Measurements from ENCODE around the gene FAM187B.
"Not testable (repeated sequence)": the region's sequence is repeated elsewhere in the genome, so short reads cannot be mapped to it uniquely, and the experiment has no call there.

Gene FAM187B

GRCh38 chr19:35240327-35240726 is 11.8 kb upstream of the FAM187B start:
- H3K36me3 ChIP-seq (replicated peaks), result no peaks in the 10 kb centered on the region
- DNase-seq, result no peak
- no peaks in the 10 kb centered on the region for H3K27me3 ChIP-seq (replicated peaks)
- no peak overlapping the region for H3K4me3 ChIP-seq (ENCODE audit: low read depth, low read length)
- in situ Hi-C loops (cut with HindIII; ENCODE audit: low pct_ligation_motif_present, low sequenced_read_pairs), result no loop called here
- TF ChIP-seq CTCF (IDR thresholded peaks at IDR 0.05; ENCODE audit: low read depth, low read length, missing control alignments), result no peak
- no peak overlapping the region for H3K27ac ChIP-seq

GRCh38 chr19:35239597-35239996 is 11.1 kb upstream of the FAM187B start:
- H3K4me3 ChIP-seq (ENCODE audit: low read depth, low read length); H3K27me3 ChIP-seq (replicated peaks); in situ Hi-C loops (cut with HindIII; ENCODE audit: low pct_ligation_motif_present, low sequenced_read_pairs); H3K27ac ChIP-seq; H3K36me3 ChIP-seq (replicated peaks); DNase-seq: not testable (repeated sequence)

GRCh38 chr19:35236638-35237400 is 8.3 kb upstream of the FAM187B start:
- Histone ChIP-seq H3K36me3 (replicated peaks) (no peaks in the 10 kb centered on the region), H3K27ac (no peak overlapping the region), H3K4me3 (ENCODE audit: low read depth, low read length) (no peak overlapping the region), H3K27me3 (replicated peaks) (no peaks in the 10 kb centered on the region)
- no peak for DNase-seq
- TF ChIP-seq CTCF (IDR thresholded peaks at IDR 0.05; ENCODE audit: low read depth, low read length, missing control alignments), result peak; percentile 1
- in situ Hi-C loops (cut with HindIII; ENCODE audit: low pct_ligation_motif_present, low sequenced_read_pairs), result no loop called here

GRCh38 chr19:35232912-35233311 is 4.4 kb upstream of the FAM187B start:
- in situ Hi-C loops (cut with HindIII; ENCODE audit: low pct_ligation_motif_present, low sequenced_read_pairs), result no loop called here
- H3K36me3 ChIP-seq (replicated peaks), result no peaks in the 10 kb centered on the region
- no peak overlapping the region for H3K4me3 ChIP-seq (ENCODE audit: low read depth, low read length)
- DNase-seq, result no peak
- H3K27me3 ChIP-seq (replicated peaks), result no peaks in the 10 kb centered on the region
- no peak for TF ChIP-seq CTCF (IDR thresholded peaks at IDR 0.05; ENCODE audit: low read depth, low read length, missing control alignments)
- H3K27ac ChIP-seq, result no peak overlapping the region

GRCh38 chr19:35231956-35232645 is 3.6 kb upstream of the FAM187B start:
- Histone ChIP-seq H3K27me3 (replicated peaks) (no peaks in the 10 kb centered on the region), H3K27ac (no peak overlapping the region), H3K4me3 (ENCODE audit: low read depth, low read length) (no peak overlapping the region), H3K36me3 (replicated peaks) (no peaks in the 10 kb centered on the region)
- TF ChIP-seq CTCF (IDR thresholded peaks at IDR 0.05; ENCODE audit: low read depth, low read length, missing control alignments), result no peak
- in situ Hi-C loops (cut with HindIII; ENCODE audit: low pct_ligation_motif_present, low sequenced_read_pairs), result no loop called here
- DNase-seq, result no peak

- no peak overlapping the region for H3K4me3 ChIP-seq (ENCODE audit: low read depth, low read length)
- DNase-seq, result no peak
- in situ Hi-C loops (cut with HindIII; ENCODE audit: low pct_ligation_motif_present, low sequenced_read_pairs), result no loop called here
Observed at GRCh38 chr19:35229601-35230000, 1.1 kb upstream of the FAM187B start.

More at GRCh38 chr19:35229601-35230000, 1.1 kb upstream of the FAM187B start:
- Histone ChIP-seq H3K36me3 (replicated peaks) (no peaks in the 10 kb centered on the region), H3K27me3 (replicated peaks) (no peaks in the 10 kb centered on the region), H3K27ac (no peak overlapping the region)
- no peak for TF ChIP-seq CTCF (IDR thresholded peaks at IDR 0.05; ENCODE audit: low read depth, low read length, missing control alignments)
